ENCODE measurements around the gene TBC1D1.

DNA sequence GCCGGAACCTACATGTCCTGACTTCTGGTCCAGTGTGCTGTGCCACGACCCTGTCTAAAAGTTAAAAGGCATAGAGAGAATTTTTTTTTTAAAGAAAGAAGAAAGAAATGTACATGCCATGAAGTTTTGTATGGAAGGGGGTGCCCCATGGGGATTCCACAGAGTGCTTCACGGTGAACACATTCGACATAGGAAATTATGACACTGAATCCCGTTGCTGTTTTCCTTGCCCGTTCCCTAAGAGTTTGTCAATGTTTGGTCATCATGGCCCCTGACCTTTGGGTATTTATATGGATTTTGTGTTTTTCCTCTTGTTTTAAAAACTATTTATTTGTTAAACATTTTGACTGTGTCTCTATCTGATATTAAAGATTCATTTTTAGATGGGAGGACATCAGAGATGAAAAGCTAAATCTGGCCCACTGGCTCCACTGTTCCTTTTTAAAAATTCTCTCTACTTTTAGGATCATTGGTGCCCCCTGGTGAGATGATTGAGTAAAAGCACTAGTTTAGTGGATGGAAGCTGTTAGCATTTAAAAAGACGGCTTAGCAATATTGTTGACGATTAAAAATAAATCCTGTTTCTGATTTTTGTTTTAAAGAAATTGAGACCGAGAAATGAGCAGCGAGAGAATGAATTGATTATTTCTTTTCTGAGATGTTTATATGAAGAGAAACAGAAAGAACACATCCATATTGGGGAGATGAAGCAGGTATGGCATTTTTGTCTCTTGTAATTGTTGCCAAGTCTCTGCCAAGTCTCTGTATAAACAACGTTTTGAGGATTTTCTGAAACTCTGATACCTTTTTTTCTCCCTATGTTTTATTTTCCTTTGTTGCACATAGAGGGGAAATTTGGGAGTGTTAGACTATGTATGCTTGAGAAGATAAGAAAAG is 144.3 kb downstream of the TBC1D1 start:
- TF ChIP-seq, protein P1, sequence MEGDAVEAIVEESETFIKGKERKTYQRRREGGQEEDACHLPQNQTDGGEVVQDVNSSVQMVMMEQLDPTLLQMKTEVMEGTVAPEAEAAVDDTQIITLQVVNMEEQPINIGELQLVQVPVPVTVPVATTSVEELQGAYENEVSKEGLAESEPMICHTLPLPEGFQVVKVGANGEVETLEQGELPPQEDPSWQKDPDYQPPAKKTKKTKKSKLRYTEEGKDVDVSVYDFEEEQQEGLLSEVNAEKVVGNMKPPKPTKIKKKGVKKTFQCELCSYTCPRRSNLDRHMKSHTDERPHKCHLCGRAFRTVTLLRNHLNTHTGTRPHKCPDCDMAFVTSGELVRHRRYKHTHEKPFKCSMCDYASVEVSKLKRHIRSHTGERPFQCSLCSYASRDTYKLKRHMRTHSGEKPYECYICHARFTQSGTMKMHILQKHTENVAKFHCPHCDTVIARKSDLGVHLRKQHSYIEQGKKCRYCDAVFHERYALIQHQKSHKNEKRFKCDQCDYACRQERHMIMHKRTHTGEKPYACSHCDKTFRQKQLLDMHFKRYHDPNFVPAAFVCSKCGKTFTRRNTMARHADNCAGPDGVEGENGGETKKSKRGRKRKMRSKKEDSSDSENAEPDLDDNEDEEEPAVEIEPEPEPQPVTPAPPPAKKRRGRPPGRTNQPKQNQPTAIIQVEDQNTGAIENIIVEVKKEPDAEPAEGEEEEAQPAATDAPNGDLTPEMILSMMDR (IDR thresholded peaks at IDR 0.05): peak; percentile 32 to 84 (median 72)
- TF ChIP-seq POLR2A (IDR thresholded peaks at IDR 0.05): no peak
- TF ChIP-seq POLR2AphosphoS5 (IDR thresholded peaks at IDR 0.05): no peak

All from prostate gland (tissue), 2 donors.